ENCODE measurements around the gene PFKL.

GRCh38 chr21:44331650-44332307 is 31.9 kb downstream of the PFKL start:
- no peak for TF ChIP-seq CTCF (IDR thresholded peaks at IDR 0.05)
- TF ChIP-seq POLR2A (IDR thresholded peaks at IDR 0.05), result no peak

All from thyroid gland (tissue), 4 donors.